ENCODE measurements around the gene THRSP.

DNA sequence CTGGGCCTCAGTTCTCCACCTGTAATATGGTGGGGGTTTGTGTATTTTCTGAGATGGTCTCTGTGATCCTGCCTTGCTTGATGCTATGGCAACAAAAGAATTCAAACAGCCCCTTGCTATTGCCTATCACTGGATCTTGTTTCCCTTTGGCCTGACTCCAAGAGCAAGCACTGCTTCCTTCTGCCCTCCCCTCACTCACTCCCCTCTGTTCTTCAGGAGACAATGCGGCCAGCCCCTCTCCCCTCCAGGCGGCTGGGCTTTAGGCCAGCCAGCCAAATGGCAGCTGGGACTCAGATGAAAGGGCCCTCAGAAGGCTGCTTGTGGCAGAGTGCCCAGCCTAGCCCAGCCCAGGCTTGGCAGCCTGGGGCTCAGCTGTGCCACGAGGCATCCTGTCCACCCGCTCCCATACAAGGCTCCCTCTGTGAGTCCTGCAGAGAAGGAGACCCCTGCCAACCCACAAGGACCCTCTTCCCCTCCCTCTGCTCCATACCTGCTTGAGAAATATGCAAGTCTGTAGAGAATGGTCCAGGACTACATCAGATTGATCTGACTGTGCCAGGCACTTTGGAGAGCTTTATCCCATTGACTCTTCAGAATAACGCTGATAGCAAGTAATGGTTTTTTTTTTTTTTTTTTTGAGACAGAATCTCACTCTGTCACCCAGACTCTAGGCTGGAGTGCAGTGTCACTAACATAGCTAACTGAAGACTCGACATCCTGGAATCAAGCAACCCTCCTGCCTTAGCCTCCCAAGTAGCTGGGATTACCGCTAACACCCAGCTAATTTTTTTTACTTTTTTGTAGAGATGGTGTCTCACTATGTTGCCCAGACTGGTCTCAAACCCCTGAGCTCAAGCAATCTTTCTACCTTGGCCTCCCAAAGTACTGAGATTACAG is 33.0 kb upstream of the THRSP start:
- TF ChIP-seq, protein P1, sequence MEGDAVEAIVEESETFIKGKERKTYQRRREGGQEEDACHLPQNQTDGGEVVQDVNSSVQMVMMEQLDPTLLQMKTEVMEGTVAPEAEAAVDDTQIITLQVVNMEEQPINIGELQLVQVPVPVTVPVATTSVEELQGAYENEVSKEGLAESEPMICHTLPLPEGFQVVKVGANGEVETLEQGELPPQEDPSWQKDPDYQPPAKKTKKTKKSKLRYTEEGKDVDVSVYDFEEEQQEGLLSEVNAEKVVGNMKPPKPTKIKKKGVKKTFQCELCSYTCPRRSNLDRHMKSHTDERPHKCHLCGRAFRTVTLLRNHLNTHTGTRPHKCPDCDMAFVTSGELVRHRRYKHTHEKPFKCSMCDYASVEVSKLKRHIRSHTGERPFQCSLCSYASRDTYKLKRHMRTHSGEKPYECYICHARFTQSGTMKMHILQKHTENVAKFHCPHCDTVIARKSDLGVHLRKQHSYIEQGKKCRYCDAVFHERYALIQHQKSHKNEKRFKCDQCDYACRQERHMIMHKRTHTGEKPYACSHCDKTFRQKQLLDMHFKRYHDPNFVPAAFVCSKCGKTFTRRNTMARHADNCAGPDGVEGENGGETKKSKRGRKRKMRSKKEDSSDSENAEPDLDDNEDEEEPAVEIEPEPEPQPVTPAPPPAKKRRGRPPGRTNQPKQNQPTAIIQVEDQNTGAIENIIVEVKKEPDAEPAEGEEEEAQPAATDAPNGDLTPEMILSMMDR (IDR thresholded peaks at IDR 0.05 in 2 of 3, conservative IDR thresholded peaks at IDR 0.05 in 1 of 3; ENCODE audit: control insufficient read depth in 2 of 3, extremely low read depth in 1 of 3, insufficient read depth in 1 of 3, low read depth in 3 of 3, low read length in 3 of 3) = no peak
- no peak for TF ChIP-seq NR2C1 (IDR thresholded peaks at IDR 0.05)

Measured in GM12878 (cell line).